AG10803 (cell line): ENCODE measurements around the gene DAPK2.

Source experiments
- DNase-seq: peaks from one replicate; pipeline ENCODE4 v3.0.0; 2010; ENCODE audit warnings: low read depth
- H3K4me3 ChIP-seq: 2 replicates; pipeline ENCODE4 v1.5.1; 2011; ENCODE audit warnings: mild to moderate bottlenecking, low read length, control low read depth
- TF ChIP-seq, protein P1 (sequence below): conservative IDR thresholded peaks from 2 replicates; pipeline ENCODE4 v1.5.1; 2011; ENCODE audit warnings: mild to moderate bottlenecking, low read length, control low read depth, inconsistent platforms

The DAPK2 gene

DNA sequence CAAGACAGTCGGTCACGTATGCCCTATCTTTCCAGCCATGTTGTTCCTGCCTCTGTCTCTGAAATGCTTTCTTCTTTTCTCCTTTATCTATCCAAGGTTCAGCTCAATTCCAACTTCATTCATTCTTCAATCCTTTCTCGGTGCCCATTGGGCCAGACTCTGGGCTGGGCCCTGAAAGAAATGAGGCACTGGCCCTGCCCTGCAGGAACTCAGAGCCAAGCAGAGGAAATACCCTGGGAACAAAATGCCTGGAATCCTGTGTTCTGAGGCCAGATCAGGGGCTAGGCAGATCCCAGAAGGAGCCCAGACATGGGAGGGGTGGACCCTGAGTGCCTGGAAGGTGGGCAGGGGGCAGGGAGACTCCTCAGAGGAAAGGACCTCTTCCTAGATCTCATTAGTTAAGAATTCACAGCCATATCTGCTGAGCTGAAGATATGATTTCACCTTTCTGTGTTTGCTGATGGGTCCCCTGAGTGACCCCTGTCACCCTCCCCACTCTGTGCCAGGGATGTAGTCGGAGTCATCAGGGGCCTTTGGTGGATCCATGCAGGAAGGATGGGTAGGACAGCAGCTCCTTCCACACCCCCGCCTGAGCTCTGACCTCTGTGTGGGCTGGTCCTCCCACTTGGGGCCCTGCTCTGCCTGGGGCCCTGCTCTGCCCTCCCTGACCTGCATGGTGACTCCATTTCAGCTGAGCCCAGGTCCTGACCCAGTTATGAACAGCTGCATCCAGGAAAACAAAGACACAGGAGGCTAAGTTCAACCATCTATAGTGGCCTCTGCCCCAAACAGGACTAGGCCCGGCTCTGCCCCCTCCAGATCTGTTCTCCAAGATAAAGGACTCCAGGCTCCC, 5.3 kb upstream of the DAPK2 start:
- DNase-seq, result no peak
- TF ChIP-seq, protein P1, sequence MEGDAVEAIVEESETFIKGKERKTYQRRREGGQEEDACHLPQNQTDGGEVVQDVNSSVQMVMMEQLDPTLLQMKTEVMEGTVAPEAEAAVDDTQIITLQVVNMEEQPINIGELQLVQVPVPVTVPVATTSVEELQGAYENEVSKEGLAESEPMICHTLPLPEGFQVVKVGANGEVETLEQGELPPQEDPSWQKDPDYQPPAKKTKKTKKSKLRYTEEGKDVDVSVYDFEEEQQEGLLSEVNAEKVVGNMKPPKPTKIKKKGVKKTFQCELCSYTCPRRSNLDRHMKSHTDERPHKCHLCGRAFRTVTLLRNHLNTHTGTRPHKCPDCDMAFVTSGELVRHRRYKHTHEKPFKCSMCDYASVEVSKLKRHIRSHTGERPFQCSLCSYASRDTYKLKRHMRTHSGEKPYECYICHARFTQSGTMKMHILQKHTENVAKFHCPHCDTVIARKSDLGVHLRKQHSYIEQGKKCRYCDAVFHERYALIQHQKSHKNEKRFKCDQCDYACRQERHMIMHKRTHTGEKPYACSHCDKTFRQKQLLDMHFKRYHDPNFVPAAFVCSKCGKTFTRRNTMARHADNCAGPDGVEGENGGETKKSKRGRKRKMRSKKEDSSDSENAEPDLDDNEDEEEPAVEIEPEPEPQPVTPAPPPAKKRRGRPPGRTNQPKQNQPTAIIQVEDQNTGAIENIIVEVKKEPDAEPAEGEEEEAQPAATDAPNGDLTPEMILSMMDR, result no peak
- no peak overlapping the region for H3K4me3 ChIP-seq

DNA sequence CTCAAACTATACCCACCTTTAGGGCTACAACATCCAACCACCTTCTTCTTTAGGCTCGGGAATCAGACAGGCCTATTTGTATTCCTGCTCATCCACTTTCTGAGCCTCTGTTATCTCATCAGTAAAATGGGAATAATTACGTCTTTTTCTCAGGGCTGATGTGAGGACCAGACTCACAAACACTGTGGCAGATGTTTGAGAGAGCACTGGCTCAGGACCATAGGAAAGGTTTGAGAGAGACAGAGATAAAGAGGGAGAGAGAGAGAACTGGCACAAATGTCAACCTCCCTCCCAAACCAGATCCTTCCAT, 4.8 kb upstream of the DAPK2 start:
- TF ChIP-seq, protein P1, result no peak

DNA sequence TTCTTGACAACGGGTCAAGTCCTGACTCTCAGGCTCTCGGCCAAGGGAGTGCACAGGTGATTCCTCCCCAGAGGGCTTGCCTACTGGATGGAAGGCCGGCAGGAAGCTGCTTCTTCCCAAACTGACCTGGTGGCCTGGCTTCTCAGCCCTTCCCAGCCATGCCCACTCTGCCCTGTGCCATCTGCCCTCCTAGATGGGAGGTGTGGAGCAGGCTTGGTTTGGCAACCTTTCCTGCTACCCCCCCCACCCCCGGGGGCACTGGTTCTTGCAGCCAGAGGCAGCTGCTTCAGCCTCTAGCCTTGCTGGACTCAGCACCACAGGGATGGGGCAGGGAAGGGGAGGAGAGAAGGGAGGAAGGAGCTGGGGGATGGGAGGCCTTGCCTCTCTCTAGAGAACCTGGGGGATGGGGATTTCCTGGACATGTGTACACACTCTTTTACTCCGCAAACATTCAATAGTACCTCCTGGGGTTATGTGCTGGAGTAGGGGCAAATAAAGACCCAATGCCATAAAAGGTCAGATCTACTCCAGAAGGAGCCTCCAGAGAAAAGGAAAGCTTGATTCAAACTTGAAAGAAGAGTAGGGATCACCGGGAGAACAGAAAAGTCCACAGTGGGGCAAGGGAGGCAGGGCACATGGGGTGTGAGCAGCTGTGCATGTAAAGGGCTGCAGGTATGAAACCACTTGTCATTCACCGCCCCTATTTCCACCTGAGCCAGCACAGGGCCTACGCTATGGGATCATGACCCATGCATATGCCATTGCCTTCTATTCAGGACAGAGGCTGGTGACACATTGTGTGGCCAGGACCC, 4.2 kb upstream of the DAPK2 start:
- TF ChIP-seq, protein P1, result no peak
- H3K4me3 ChIP-seq, result no peak overlapping the region
- no peak for DNase-seq

More for the DNA sequence above, 4.8 kb upstream of the DAPK2 start:
- no peak overlapping the region for H3K4me3 ChIP-seq
- DNase-seq, result no peak

DNA sequence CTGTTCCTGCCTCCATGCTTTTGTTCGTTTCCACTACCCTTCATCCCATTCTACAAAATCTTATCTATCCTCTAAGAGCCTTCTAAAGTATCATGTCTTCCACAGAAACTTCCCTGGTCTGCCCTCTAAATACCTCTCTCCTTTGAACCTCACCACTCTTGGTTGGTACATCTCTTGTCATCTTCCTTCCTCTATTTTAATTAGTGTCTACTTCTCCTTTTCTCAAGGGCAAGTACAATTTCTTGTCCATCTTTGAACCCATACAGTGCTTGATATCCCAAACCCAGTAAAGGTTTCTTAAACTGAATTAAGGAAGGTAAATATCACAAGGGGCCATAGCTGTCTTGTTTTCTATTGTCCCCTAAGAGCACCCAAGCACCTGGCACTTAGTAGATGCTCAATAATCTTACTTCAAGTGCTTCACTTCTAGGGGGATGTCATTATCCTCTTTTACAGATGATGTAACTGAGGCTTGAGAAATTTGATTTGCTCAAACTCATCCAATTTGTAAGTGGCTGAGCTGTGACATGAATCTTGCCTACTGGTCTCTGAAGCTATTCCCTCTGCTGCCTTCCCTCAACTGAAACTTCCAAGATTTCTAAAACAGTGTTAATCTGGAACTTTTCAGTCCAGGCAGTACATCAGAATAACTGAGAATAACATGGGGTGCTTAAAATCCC, 2.6 kb upstream of the DAPK2 start:
- DNase-seq, result no peak
- TF ChIP-seq, protein P1, result no peak
- H3K4me3 ChIP-seq, result no peak overlapping the region

DNA sequence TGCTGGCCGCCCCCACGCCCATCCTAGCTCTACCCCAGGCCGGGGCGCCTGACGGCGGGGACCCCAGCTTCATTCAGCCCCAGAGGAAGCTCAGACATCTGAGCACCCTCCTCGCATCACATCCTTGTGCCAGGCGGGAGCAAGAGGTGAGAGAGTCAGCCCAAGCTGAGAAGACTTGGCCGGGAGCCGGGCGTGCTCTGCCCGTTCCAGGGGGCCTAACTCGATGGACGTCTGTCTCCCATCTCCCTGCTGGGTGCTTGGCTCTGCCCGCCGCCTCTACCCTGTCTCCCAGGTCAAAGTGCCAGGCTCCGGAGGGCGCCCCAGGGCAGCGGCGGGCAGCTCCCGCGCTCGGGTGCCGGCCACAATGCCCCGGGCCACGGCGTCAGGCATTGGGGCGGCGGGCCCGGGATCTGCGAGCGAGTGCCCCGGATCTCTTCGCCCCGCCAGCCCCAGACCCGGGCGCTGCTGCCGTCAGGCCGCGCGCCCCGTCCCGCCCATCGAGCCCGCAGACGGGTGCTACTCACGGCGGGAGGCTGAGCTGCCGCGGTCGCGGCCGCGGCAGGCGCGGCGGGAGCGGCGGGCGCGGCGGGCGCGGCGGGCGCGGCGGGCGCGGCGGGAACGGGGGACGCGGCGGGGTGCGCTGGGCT, 388 bp downstream of the DAPK2 start:
- DNase-seq, result no peak
- peak overlapping the region; percentile 71 for H3K4me3 ChIP-seq
- TF ChIP-seq, protein P1, result no peak

DNA sequence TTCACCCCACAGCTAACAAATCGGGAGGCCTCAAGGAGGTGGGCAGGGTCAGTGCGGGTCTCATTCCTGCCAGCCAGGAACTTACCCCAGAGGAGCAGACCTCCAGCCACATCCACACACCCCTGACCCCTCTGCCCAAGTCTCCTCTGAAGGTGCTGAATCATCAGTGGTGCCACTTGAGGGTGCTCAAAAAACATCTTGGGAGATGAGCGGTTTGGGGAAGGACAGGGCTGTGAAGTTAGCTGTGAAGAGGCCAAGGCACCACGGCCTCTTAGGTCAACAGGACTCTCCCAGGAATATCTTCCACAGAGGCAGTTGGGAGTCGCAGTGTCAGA, 1.2 kb downstream of the DAPK2 start:
- TF ChIP-seq, protein P1, result no peak
- H3K4me3 ChIP-seq, result peak overlapping the region; percentile 71
- DNase-seq, result no peak
